Psoas muscle (tissue), 8 donors: Measurements from ENCODE around the gene FDX1. TPM values are rescaled to one million over a fixed set of nuclear protein-coding genes. Genes with fewer than 3 reads are reported as not detected.

Source experiments
- ATAC-seq, 4 donors: fragments of 200-7000 bp; cut with Tn5 transposase; one replicate each; pipeline ENCODE4 v1.9.1; 2020; ENCODE audit warnings: moderate library complexity in 3 of 4, mild to moderate bottlenecking in 2 of 4
- DNase-seq, 2 donors: peaks; one replicate each; pipeline ENCODE4 v3.0.0-alpha.2; 2020
- H3K27ac ChIP-seq: fragments of 200-600 bp; one replicate; pipeline ENCODE4 v1.8.0; 2022
- H3K27me3 ChIP-seq, 3 donors: fragments of 200-600 bp in 1 of 3; one replicate each; pipeline versions ENCODE4 v1.6.1 to v1.8.0; 2013 to 2022; ENCODE audit warnings: low read length in 2 of 3, mild to moderate bottlenecking in 2 of 3, moderate library complexity in 1 of 3; ENCODE audit not compliant: insufficient read depth in 3 of 3
- H3K36me3 ChIP-seq, 2 donors: fragments of 200-600 bp in 1 of 2; one replicate each; pipeline versions ENCODE4 v1.6.1 to v1.8.0; 2013 to 2022; ENCODE audit warnings: low read depth in 1 of 2, mild to moderate bottlenecking in 1 of 2, moderate library complexity in 1 of 2; ENCODE audit not compliant: insufficient read depth in 1 of 2
- H3K4me1 ChIP-seq: fragments of 200-600 bp; one replicate; pipeline ENCODE4 v1.8.0; 2022
- H3K4me3 ChIP-seq: fragments of 200-600 bp; one replicate; pipeline ENCODE4 v1.8.0; 2022; ENCODE audit warnings: mild to moderate bottlenecking
- H3K9me3 ChIP-seq: fragments of 200-600 bp; one replicate; pipeline ENCODE4 v1.8.0; 2022
- WGBS, 3 donors: extraction: QIAGEN DNeasy Blood & Tissue Kit; methylation state at CpG; one replicate each; pipeline versions ENCODE4 v1.1.6 to v1.1.7; 2013; 5-methylcytosine and 5-hydroxymethylcytosine counted together
- intact Hi-C, 2 donors: fragments of 100-400 bp; cut with DNase I; formaldehyde crosslinking; loops; one replicate each; pipeline versions ENCODE4 v1.11.0 to v1.14.2; 2022
- polyA plus RNA-seq, 3 donors: library from polyadenylated mRNA; stranded (reverse); fragments of 200-250 nt; gene quantifications; one replicate each; pipeline ENCODE4 v1.2.3, GENCODE V29; 2013
- total RNA-seq, 4 donors: library from RNA; stranded (reverse); fragmentation: NEBNext Ultra II Directional in 2 of 4; extraction: Animal tissue kit (Norgen Biotek cat#: 25700) in 2 of 4; gene quantifications; one replicate each; pipeline versions ENCODE4 v1.2.1 to v1.2.4, GENCODE V29; 2021 to 2023
- TF ChIP-seq, protein P1 (sequence below): fragments of 200-600 bp; IDR thresholded peaks from one replicate; pipeline ENCODE4 v1.8.0; 2022; ENCODE audit warnings: antibody characterized with exemption
- donor health status: healthy with polysubstance abuse.
- donor health status: DM: no; HTN: no; CAD: no; lungs with moderate emphysema.
- donor health status: Bipolar disorder and iron deficiency.
- donor health status: healthy.
- donor health status: DM: yes; HTN: yes; CAD: no.
- donor health status: DM: no; HTN: no; CAD: no.
- donor health status: DM: no; HTN: no; CAD: no.
- donor health status: DM: yes; HTN: yes; CAD: no.

Gene FDX1
- total and polyA plus RNA-seq, 7 donors = 13.6 to 23.7 (median 15.2) TPM

DNA sequence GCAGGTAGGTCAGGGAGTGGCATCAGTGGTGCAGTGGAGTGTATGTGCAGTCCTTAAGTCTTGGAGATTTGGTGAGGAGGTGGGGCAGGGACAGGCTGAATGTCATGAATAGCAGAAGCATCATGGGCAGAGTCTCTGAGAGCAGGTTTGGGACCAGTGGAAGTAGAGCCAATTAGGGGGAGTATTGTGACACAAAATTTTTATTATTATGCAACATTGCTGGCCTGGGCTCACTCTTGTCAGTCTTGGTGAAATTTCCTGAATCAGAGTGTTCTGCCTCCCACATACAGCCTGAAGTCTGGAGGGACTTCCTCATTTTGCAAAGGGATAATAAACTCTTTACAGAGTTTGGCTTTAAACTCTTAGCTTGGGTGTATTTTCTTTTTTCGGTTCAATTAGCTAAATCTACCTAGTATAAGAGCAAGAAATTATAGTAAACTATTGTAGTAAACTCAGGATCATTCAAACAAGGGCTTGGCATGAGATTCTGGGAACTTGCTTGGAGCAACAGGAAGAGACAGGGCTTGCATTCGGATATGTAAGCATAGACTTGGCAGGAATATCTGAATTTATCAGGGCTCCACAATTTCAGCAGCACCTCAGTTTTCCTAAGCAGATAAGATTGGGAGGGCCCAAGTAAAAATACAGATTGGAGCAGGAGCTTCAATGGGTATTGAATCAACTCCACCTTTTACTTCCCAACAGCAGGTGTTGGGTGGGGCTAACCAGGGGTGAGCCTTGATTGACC, 67.7 kb downstream of the FDX1 start:
- Histone ChIP-seq H3K36me3 (no peaks in the 10 kb centered on the region), H3K27me3 (no peaks in the 10 kb centered on the region), H3K27ac (no peak overlapping the region), H3K4me3 (no peak overlapping the region), H3K4me1 (no peaks in the 10 kb centered on the region), H3K9me3 (peaks cover 11% of the 10 kb centered on the region)
- WGBS, 3 donors = 43 to 53% (median 52%) methylated on average over 2 of the region's 2 CpGs
- intact Hi-C loops = no loop called here
- ATAC-seq = peak; percentile 30 to 71 (median 52)
- TF ChIP-seq, protein P1, sequence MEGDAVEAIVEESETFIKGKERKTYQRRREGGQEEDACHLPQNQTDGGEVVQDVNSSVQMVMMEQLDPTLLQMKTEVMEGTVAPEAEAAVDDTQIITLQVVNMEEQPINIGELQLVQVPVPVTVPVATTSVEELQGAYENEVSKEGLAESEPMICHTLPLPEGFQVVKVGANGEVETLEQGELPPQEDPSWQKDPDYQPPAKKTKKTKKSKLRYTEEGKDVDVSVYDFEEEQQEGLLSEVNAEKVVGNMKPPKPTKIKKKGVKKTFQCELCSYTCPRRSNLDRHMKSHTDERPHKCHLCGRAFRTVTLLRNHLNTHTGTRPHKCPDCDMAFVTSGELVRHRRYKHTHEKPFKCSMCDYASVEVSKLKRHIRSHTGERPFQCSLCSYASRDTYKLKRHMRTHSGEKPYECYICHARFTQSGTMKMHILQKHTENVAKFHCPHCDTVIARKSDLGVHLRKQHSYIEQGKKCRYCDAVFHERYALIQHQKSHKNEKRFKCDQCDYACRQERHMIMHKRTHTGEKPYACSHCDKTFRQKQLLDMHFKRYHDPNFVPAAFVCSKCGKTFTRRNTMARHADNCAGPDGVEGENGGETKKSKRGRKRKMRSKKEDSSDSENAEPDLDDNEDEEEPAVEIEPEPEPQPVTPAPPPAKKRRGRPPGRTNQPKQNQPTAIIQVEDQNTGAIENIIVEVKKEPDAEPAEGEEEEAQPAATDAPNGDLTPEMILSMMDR = no peak
- DNase-seq = no peak

- H3K36me3 ChIP-seq = no peaks in the 10 kb centered on the region
- peaks cover 11% of the 10 kb centered on the region for H3K9me3 ChIP-seq
- H3K4me1 ChIP-seq = no peaks in the 10 kb centered on the region
- no peaks in the 10 kb centered on the region for H3K27me3 ChIP-seq
- TF ChIP-seq, protein P1 = no peak
- no peak overlapping the region for H3K4me3 ChIP-seq
- DNase-seq (no peak), ATAC-seq (no peak)
- no peak overlapping the region for H3K27ac ChIP-seq
- intact Hi-C loops = no loop called here
- WGBS, 3 donors = 73 to 88% (median 76%) methylated on average over 2 of the region's 2 CpGs
These were observed 71.7 kb downstream of the FDX1 start for GRCh38 chr11:110501428-110501827.

DNA sequence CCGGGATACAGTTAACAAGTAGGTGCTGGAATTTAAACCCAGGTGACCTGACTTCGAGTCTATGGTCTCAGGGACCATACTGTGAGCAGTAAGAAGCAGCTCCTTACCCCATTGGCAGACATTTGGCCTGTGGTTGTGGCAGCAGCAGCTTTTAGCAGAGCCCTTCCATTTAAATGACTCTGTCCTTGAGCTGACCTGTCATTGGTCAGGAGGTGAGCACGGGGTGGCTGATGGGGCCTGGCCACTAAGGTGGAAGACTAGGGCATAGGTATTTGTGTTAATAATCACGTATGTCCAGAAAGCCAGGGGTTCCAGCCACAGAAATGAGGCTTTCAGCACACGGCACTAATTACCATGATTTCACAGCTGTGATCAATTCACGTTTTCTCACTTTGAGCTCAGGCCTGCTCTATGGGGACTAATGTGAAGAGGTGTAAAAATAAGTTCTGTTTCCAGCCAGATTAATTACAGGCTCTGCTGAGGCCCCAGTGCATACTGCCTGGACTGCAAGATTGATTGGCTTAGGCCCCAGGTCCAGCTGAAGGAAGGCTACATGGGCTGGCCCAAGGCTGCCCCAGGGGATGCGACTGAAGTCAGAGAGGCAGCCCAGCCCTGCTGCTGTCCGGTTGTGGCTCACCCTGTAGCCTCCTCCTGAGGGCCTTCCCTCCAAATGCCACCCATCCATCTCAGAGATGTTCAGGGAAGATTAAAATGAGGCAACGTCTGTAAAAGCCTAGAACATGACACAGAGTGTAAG, 76.0 kb downstream of the FDX1 start:
- intact Hi-C loops = no loop called here

GRCh38 chr11:110507328-110507727, 77.6 kb downstream of the FDX1 start:
- TF ChIP-seq, protein P1 = no peak
- no peak for DNase-seq
- WGBS, 3 donors = 88 to 93% (median 89%) methylated on average over 5 of the region's 5 CpGs
- intact Hi-C loops = no loop called here
- Histone ChIP-seq H3K27ac (no peak overlapping the region), H3K9me3 (no peaks in the 10 kb centered on the region), H3K4me3 (no peak overlapping the region), H3K27me3 (no peaks in the 10 kb centered on the region), H3K36me3 (no peaks in the 10 kb centered on the region), H3K4me1 (no peaks in the 10 kb centered on the region)
- ATAC-seq = no peak

More for the DNA sequence above, 76.0 kb downstream of the FDX1 start:
- TF ChIP-seq, protein P1 = no peak
- Histone ChIP-seq H3K9me3 (peaks cover 7% of the 10 kb centered on the region), H3K27ac (no peak overlapping the region), H3K36me3 (no peaks in the 10 kb centered on the region), H3K27me3 (no peaks in the 10 kb centered on the region), H3K4me3 (no peak overlapping the region), H3K4me1 (no peaks in the 10 kb centered on the region)
- WGBS, 3 donors = 58 to 66% (median 61%) methylated on average over 9 of the region's 9 CpGs
- ATAC-seq (peak in 1 of 4 donors; percentile 44), DNase-seq (peak; percentile 28 to 72)
